ENCODE measurements around the gene MCF2L.

DNA sequence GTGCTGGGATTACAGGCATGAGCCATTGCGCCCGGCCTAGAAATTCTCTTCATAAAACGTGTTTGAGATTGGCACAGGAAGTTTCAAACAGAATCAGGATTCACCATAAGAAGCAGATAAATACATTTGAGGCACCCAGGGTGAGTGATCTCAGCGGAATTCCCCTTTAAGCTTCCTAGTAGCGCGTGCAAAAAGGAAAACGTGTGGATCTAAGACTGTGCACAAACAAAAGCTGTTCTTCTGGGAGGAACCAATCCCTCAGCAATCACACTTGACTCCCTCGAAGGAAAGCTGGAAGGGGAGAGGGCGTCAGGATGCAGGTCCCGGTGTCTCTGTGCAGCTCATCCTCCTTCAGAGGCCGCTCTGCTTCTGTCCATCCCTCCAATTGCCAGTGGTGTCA, 15.5 kb downstream of the MCF2L start:
- TF ChIP-seq POLR2AphosphoS5 (IDR thresholded peaks at IDR 0.05) = no peak
- TF ChIP-seq, protein P1, sequence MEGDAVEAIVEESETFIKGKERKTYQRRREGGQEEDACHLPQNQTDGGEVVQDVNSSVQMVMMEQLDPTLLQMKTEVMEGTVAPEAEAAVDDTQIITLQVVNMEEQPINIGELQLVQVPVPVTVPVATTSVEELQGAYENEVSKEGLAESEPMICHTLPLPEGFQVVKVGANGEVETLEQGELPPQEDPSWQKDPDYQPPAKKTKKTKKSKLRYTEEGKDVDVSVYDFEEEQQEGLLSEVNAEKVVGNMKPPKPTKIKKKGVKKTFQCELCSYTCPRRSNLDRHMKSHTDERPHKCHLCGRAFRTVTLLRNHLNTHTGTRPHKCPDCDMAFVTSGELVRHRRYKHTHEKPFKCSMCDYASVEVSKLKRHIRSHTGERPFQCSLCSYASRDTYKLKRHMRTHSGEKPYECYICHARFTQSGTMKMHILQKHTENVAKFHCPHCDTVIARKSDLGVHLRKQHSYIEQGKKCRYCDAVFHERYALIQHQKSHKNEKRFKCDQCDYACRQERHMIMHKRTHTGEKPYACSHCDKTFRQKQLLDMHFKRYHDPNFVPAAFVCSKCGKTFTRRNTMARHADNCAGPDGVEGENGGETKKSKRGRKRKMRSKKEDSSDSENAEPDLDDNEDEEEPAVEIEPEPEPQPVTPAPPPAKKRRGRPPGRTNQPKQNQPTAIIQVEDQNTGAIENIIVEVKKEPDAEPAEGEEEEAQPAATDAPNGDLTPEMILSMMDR (IDR thresholded peaks at IDR 0.05) = no peak

All from breast epithelium (tissue), 3 donors.